Lung (tissue), 12 donors: ENCODE data around the gene ATP6V0D1. TPM values are rescaled to one million over a fixed set of nuclear protein-coding genes. Genes with fewer than 3 reads are reported as not detected.

Experiments used
- ATAC-seq: fragments of 200-7000 bp; cut with Tn5 transposase; one replicate; pipeline ENCODE4 v1.9.1; 2020; ENCODE audit warnings: moderate number of reproducible peaks; ENCODE audit not compliant: insufficient read depth, low FRiP score
- DNase-seq, 3 donors: peaks; one replicate each; pipeline ENCODE4 v3.0.0-alpha.2; 2013 to 2017
- H3K27ac ChIP-seq, 2 donors: one replicate each; pipeline ENCODE4 v1.5.1; 2013; ENCODE audit warnings: mild to moderate bottlenecking in 2 of 2, moderate library complexity in 2 of 2, control low read depth in 1 of 2, inconsistent platforms in 1 of 2, low read depth in 1 of 2, low read length in 1 of 2
- H3K27me3 ChIP-seq, 3 donors: one replicate each; pipeline ENCODE4 v1.5.1; 2013; ENCODE audit warnings: low read length in 2 of 3; ENCODE audit not compliant: control insufficient read depth in 3 of 3, insufficient read depth in 3 of 3
- H3K36me3 ChIP-seq, 4 donors: one replicate each; pipeline ENCODE4 v1.5.1; 2013; ENCODE audit warnings: low read length in 4 of 4, mild to moderate bottlenecking in 1 of 4, moderate library complexity in 1 of 4; ENCODE audit not compliant: control insufficient read depth in 4 of 4, insufficient read depth in 4 of 4
- H3K4me1 ChIP-seq, 5 donors: one replicate each; pipeline ENCODE4 v1.5.1; 2013; ENCODE audit warnings: low read length in 5 of 5, mild to moderate bottlenecking in 2 of 5, moderate library complexity in 1 of 5; ENCODE audit not compliant: control insufficient read depth in 5 of 5, insufficient read depth in 5 of 5
- H3K4me3 ChIP-seq: one replicate; pipeline ENCODE4 v1.5.1; 2013; ENCODE audit warnings: mild to moderate bottlenecking, control low read depth, moderate library complexity
- H3K9ac ChIP-seq, 2 donors: one replicate each; pipeline ENCODE4 v1.5.1; 2013; ENCODE audit warnings: low read length in 2 of 2, control low read depth in 1 of 2; ENCODE audit not compliant: insufficient read depth in 1 of 2
- H3K9me3 ChIP-seq, 4 donors: one replicate each; pipeline ENCODE4 v1.5.1; 2013; ENCODE audit warnings: low read length in 3 of 4, mild to moderate bottlenecking in 1 of 4, moderate library complexity in 1 of 4; ENCODE audit not compliant: control insufficient read depth in 4 of 4, insufficient read depth in 3 of 4
- CTCF ChIP-seq: IDR thresholded peaks from 2 replicates; pipeline ENCODE4 v1.5.1; 2012; ENCODE audit warnings: mild to moderate bottlenecking; ENCODE audit errors: control extremely low read depth, extremely low read depth
- WGBS, 2 donors: extraction: QIAGEN DNeasy Blood & Tissue Kit; methylation state at CpG; one replicate each; pipeline ENCODE4 v1.1.7; 2013; 5-methylcytosine and 5-hydroxymethylcytosine counted together
- polyA plus RNA-seq, 2 donors: library from polyadenylated mRNA; stranded (reverse); fragments of 200-250 nt; gene quantifications; one replicate each; pipeline ENCODE4 v1.2.1, GENCODE V29; 2013
- total RNA-seq, 2 donors: library from RNA; depleted of rRNA in 1 of 2; stranded (reverse); fragments of >200 nt in 1 of 2; gene quantifications; one replicate each; pipeline ENCODE4 v1.2.1, GENCODE V29; 2014 to 2021
- donor health status: control.
- donor health status: control.
- donor health status: Bipolar disorder and iron deficiency.
- donor health status: healthy.
- donor health status: DM: yes; HTN: yes; CAD: no.

The ATP6V0D1 gene
- total and polyA plus RNA-seq, 4 donors, result 39.6 to 249 (median 136) TPM

GRCh38 chr16:67445441-67445912 is 35.5 kb downstream of the ATP6V0D1 start:
- H3K36me3 ChIP-seq, result peaks cover 0 to 64% (median 2%) of the 10 kb centered on the region in 4 donors
- ATAC-seq (no peak), DNase-seq (no peak)
- H3K27me3 ChIP-seq, result no peaks in the 10 kb centered on the region
- no peak for TF ChIP-seq CTCF
- H3K27ac ChIP-seq, result no peak overlapping the region
- no peaks in the 10 kb centered on the region for H3K9me3 ChIP-seq
- H3K9ac ChIP-seq, result peak overlapping the region in 1 of 2 donors; percentile 34
- H3K4me3 ChIP-seq, result no peak overlapping the region
- H3K4me1 ChIP-seq, result peaks cover 30 to 87% (median 41%) of the 10 kb centered on the region in 5 donors
- WGBS, 2 donors, result 66 to 84% methylated on average over 3 of the region's 3 CpGs

- Histone ChIP-seq H3K4me3 (no peak overlapping the region), H3K36me3 (peaks cover 0 to 62% (median 2%) of the 10 kb centered on the region in 4 donors), H3K27me3 (no peaks in the 10 kb centered on the region), H3K9me3 (no peaks in the 10 kb centered on the region), H3K4me1 (peaks cover 26 to 83% (median 41%) of the 10 kb centered on the region in 5 donors), H3K9ac (no peak overlapping the region), H3K27ac (peak overlapping the region in 1 of 2 donors; percentile 10)
- DNase-seq (no peak), ATAC-seq (no peak)
- 89 to 97% methylated on average over 7 of the region's 7 CpGs for WGBS, 2 donors
- TF ChIP-seq CTCF, result no peak
Observed at GRCh38 chr16:67445126-67445426, 35.9 kb downstream of the ATP6V0D1 start.

GRCh38 chr16:67444259-67445125 is 36.5 kb downstream of the ATP6V0D1 start:
- WGBS, 2 donors, result 90 to 91% methylated on average over 22 of the region's 22 CpGs
- Histone ChIP-seq H3K9me3 (no peaks in the 10 kb centered on the region), H3K36me3 (peaks cover 0 to 63% (median 2%) of the 10 kb centered on the region in 4 donors), H3K27me3 (no peaks in the 10 kb centered on the region), H3K4me3 (no peak overlapping the region), H3K4me1 (peaks cover 23 to 77% (median 38%) of the 10 kb centered on the region in 5 donors), H3K9ac (no peak overlapping the region), H3K27ac (peak overlapping the region in 1 of 2 donors; percentile 10)
- ATAC-seq (no peak), DNase-seq (no peak)
- no peak for TF ChIP-seq CTCF
